KMS-11 (cell line): ENCODE data around the gene MOB1B.

Source experiments
- H2AFZ ChIP-seq: fragments of 200-600 bp; sonication (generic); 2 replicates; pipeline ENCODE4 v1.6.1; 2016; ENCODE audit warnings: antibody characterized with exemption, mixed run types, low read depth
- H3K27ac ChIP-seq: fragments of 200-600 bp; sonication (generic); 2 replicates; pipeline ENCODE4 v1.6.1; 2016; ENCODE audit warnings: mild to moderate bottlenecking, mixed run types
- H3K27me3 ChIP-seq: fragments of 200-600 bp; sonication (generic); 2 replicates; pipeline ENCODE4 v1.6.1; 2017; ENCODE audit warnings: mild to moderate bottlenecking, low read depth, mixed run types, moderate library complexity; ENCODE audit not compliant: insufficient read depth
- H3K36me3 ChIP-seq: fragments of 200-600 bp; sonication (generic); 2 replicates; pipeline ENCODE4 v1.6.1; 2017; ENCODE audit warnings: mild to moderate bottlenecking, mixed run types; ENCODE audit not compliant: insufficient read depth
- H3K4me1 ChIP-seq: fragments of 200-600 bp; sonication (generic); 2 replicates; pipeline ENCODE4 v1.6.1; 2016; ENCODE audit warnings: mild to moderate bottlenecking, low read depth, mixed run types; ENCODE audit not compliant: poor library complexity, severe bottlenecking
- H3K4me2 ChIP-seq: fragments of 200-600 bp; sonication (generic); 2 replicates; pipeline ENCODE4 v1.7.0; 2016; ENCODE audit warnings: mild to moderate bottlenecking, mixed run types
- H3K4me3 ChIP-seq: fragments of 200-600 bp; sonication (generic); IDR thresholded peaks from 2 replicates; pipeline ENCODE4 v1.6.1; 2017; ENCODE audit warnings: low read depth, low read length, mixed read lengths; ENCODE audit not compliant: insufficient read depth
- H3K79me2 ChIP-seq: fragments of 200-600 bp; sonication (generic); 2 replicates; pipeline ENCODE4 v1.6.1; 2016; ENCODE audit warnings: low read depth, mixed run types; ENCODE audit not compliant: insufficient read depth
- H3K9ac ChIP-seq: fragments of 200-600 bp; sonication (generic); 2 replicates; pipeline ENCODE4 v1.6.1; 2016; ENCODE audit warnings: mild to moderate bottlenecking, mixed run types
- H4K20me1 ChIP-seq: fragments of 200-600 bp; sonication (generic); 2 replicates; pipeline ENCODE4 v1.6.1; 2016; ENCODE audit warnings: mild to moderate bottlenecking, mixed run types; ENCODE audit not compliant: insufficient read depth
- TF ChIP-seq, protein P1 (sequence below): fragments of 200-600 bp; sonication (generic); conservative IDR thresholded peaks from 2 replicates; pipeline ENCODE4 v1.6.1; 2017; ENCODE audit warnings: low read depth, mild to moderate bottlenecking, antibody characterized with exemption, low read length, moderate library complexity, mixed read lengths

The MOB1B gene

DNA sequence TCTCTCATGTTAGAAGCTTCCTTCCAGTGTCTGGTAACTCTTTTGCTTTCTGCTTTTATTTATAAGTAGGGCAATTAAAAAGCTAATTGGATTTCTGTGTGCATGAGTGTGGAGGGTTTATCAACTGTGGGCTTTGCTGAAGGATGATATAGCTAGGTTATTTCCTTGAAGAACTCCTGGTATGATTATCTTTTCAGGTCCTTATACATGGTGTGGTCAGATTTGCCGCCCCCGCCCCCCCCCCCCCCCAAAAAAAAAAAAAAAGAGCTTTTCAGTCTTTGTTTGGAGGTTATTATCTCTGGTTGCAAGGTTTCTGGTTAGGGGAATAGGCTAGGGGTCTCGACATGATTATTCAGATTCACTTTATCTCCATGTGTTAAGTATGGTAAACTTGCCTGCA, 35.9 kb downstream of the MOB1B start:
- Histone ChIP-seq H3K27me3 (no peaks in the 10 kb centered on the region), H3K4me3 (no peak overlapping the region), H3K4me1 (peaks cover 8% of the 10 kb centered on the region), H2AFZ (no peak overlapping the region), H3K9ac (no peak overlapping the region), H3K36me3 (no peaks in the 10 kb centered on the region), H3K4me2 (no peak overlapping the region), H4K20me1 (no peaks in the 10 kb centered on the region), H3K79me2 (no peaks in the 10 kb centered on the region), H3K27ac (no peak overlapping the region)
- TF ChIP-seq, protein P1, sequence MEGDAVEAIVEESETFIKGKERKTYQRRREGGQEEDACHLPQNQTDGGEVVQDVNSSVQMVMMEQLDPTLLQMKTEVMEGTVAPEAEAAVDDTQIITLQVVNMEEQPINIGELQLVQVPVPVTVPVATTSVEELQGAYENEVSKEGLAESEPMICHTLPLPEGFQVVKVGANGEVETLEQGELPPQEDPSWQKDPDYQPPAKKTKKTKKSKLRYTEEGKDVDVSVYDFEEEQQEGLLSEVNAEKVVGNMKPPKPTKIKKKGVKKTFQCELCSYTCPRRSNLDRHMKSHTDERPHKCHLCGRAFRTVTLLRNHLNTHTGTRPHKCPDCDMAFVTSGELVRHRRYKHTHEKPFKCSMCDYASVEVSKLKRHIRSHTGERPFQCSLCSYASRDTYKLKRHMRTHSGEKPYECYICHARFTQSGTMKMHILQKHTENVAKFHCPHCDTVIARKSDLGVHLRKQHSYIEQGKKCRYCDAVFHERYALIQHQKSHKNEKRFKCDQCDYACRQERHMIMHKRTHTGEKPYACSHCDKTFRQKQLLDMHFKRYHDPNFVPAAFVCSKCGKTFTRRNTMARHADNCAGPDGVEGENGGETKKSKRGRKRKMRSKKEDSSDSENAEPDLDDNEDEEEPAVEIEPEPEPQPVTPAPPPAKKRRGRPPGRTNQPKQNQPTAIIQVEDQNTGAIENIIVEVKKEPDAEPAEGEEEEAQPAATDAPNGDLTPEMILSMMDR, result no peak

DNA sequence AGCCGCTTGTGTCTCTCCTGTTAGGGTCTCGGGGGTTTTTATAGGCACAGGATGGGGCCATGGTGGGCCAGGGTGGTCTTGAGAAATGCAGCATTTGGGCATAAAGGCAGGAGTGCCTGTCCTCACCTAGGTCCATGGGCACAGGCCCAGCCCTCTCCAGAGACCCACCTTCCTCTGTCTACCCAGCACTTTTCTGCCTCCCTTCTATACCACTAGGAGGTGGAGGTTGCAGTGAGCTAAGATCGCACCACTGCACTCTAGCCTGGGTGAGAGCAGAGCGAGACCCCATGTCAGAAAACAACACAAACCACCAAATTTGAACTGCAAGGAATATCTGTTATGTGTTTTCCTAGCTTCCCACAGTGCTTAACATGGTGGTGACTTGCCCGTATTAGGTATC, 38.0 kb downstream of the MOB1B start:
- Histone ChIP-seq H3K36me3 (no peaks in the 10 kb centered on the region), H2AFZ (no peak overlapping the region), H3K79me2 (no peaks in the 10 kb centered on the region), H3K4me3 (no peak overlapping the region), H3K4me2 (no peak overlapping the region), H3K9ac (no peak overlapping the region), H4K20me1 (no peaks in the 10 kb centered on the region), H3K4me1 (peaks cover 8% of the 10 kb centered on the region), H3K27ac (no peak overlapping the region), H3K27me3 (no peaks in the 10 kb centered on the region)
- TF ChIP-seq, protein P1, result no peak; the same call in 1 of the 2 replicates

- Histone ChIP-seq H3K4me1 (no peaks in the 10 kb centered on the region), H3K9ac (no peak overlapping the region)
Observed at GRCh38 chr4:70943114-70943513, 40.9 kb downstream of the MOB1B start.

DNA sequence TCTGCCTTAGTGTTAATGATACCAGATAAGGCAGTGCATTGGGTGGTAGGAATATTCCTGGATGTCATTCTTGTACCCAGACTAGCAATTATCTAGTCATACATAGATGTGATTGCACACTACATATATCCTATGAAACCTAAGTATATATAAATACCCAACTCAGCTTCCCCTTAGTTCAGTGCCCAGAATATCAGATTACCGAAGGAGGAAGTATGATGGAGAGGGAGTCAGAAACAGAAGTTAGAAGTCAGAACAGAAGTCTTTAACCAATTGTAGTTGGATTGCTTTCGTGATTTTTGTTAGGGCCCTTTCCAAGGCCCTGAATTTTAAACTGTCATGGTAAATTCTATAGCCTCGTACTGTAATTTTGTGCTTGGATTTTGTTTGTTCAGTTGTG, 42.9 kb downstream of the MOB1B start:
- Histone ChIP-seq H3K27me3 (no peaks in the 10 kb centered on the region), H3K4me2 (no peak overlapping the region), H3K79me2 (no peaks in the 10 kb centered on the region), H3K9ac (no peak overlapping the region), H3K4me3 (no peak overlapping the region), H2AFZ (no peak overlapping the region), H3K36me3 (no peaks in the 10 kb centered on the region), H4K20me1 (no peaks in the 10 kb centered on the region), H3K4me1 (no peaks in the 10 kb centered on the region), H3K27ac (no peak overlapping the region)
- TF ChIP-seq, protein P1, result no peak

More at GRCh38 chr4:70943114-70943513, 40.9 kb downstream of the MOB1B start:
- Histone ChIP-seq H2AFZ (no peak overlapping the region), H3K4me2 (no peak overlapping the region), H4K20me1 (no peaks in the 10 kb centered on the region), H3K4me3 (no peak overlapping the region), H3K27ac (no peak overlapping the region), H3K79me2 (no peaks in the 10 kb centered on the region), H3K36me3 (no peaks in the 10 kb centered on the region), H3K27me3 (no peaks in the 10 kb centered on the region)
- TF ChIP-seq, protein P1, result no peak
